Stimulated activated CD4-positive, alpha-beta T cell treated with anti-CD3 and anti-CD28 coated beads, Interleukin-1b, Interleukin-23, amount 100 ng/mL, for 4 hours (primary cell): ENCODE measurements around the gene PRKG1.
"Not testable (repeated sequence)": the region's sequence is repeated elsewhere in the genome, so short reads cannot be mapped to it uniquely, and the experiment has no call there.

Experiments
- DNase-seq, 2 donors: peaks; one replicate each; pipeline ENCODE4 v3.0.0-alpha.2; 2020; ENCODE audit warnings: low read depth in 2 of 2

Gene PRKG1

GRCh38 chr10:51117053-51117660 is 42.9 kb downstream of the PRKG1 start:
- no peak for DNase-seq

- DNase-seq = no peak
These were observed 43.5 kb downstream of the PRKG1 start for GRCh38 chr10:51117794-51118193.

GRCh38 chr10:51119441-51119840 is 45.2 kb downstream of the PRKG1 start:
- no peak for DNase-seq

GRCh38 chr10:51121861-51122260 is 47.6 kb downstream of the PRKG1 start:
- no peak for DNase-seq

- no peak for DNase-seq
These were observed 50.6 kb downstream of the PRKG1 start for GRCh38 chr10:51124852-51125251.

- DNase-seq = no peak
These were observed 51.2 kb downstream of the PRKG1 start for GRCh38 chr10:51125518-51125917.

GRCh38 chr10:51129946-51130544 is 55.8 kb downstream of the PRKG1 start:
- DNase-seq = no peak

- no peak for DNase-seq
These were observed 63.7 kb downstream of the PRKG1 start for GRCh38 chr10:51137756-51138529.

GRCh38 chr10:51139176-51139575 is 64.9 kb downstream of the PRKG1 start:
- no peak for DNase-seq

- DNase-seq = no peak
These were observed 66.7 kb downstream of the PRKG1 start for GRCh38 chr10:51141010-51141409.

GRCh38 chr10:51144161-51144781 is 70.0 kb downstream of the PRKG1 start:
- DNase-seq = no peak

- DNase-seq = no peak
These were observed 71.1 kb downstream of the PRKG1 start for GRCh38 chr10:51145375-51145774.

GRCh38 chr10:51147644-51148399 is 73.5 kb downstream of the PRKG1 start:
- DNase-seq = no peak

- DNase-seq = no peak
These were observed 82.6 kb downstream of the PRKG1 start for GRCh38 chr10:51156926-51157325.

GRCh38 chr10:51158832-51159231 is 84.5 kb downstream of the PRKG1 start:
- DNase-seq = no peak

- DNase-seq = no peak
These were observed 85.6 kb downstream of the PRKG1 start for GRCh38 chr10:51159841-51160240.

GRCh38 chr10:51162002-51162401 is 87.7 kb downstream of the PRKG1 start:
- DNase-seq = no peak

- not testable (repeated sequence) for DNase-seq
These were observed 89.2 kb downstream of the PRKG1 start for GRCh38 chr10:51163380-51164049.

GRCh38 chr10:51168086-51168815 is 94.0 kb downstream of the PRKG1 start:
- DNase-seq = no peak

GRCh38 chr10:51169111-51169510 is 94.8 kb downstream of the PRKG1 start:
- DNase-seq = no peak
